ENCODE results near the gene TRIM56. TPM values are rescaled to one million over a fixed set of nuclear protein-coding genes. Genes with fewer than 3 reads are reported as not detected.
A peak's percentile ranks its signal among the peaks of the same experiment; 100 is the strongest.

The TRIM56 gene
- total RNA-seq, 2 experiments from 2014 or later: 29.9 to 31.8 TPM

DNA sequence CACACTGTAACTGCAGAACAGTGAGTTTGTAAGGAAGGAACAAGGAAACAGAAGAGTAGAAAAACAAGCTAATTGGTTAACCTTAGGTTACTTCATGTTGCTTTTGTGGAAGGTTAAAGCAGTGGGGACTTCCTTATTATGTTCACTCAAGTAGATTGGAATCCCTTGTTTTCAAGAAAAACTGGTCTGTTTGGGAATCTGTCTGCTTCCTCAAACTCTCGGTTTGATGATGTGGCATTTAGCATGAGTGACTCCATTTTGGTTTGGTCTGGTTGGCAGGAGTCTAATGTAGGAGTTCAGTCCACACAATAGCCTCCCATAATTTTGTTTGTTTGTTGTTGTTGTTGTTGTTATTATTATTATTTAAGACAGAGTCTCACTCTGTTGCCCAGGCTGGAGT is 3.8 kb upstream of the TRIM56 start:
- peaks cover 11% of the 10 kb centered on the region for H3K36me3 Mint-ChIP-seq (ENCODE audit: low read depth)
- ATAC-seq (ENCODE audit: poor library complexity) (no peak), DNase-seq (no peak)
- POLR2A ChIA-PET: no interaction called here
- Histone ChIP-seq H3K4me1 (ENCODE audit: insufficient read depth, low read length) (peaks cover 20% of the 10 kb centered on the region), H3K9me3 (ENCODE audit: control insufficient read depth in 1 of 2, insufficient read depth in 1 of 2, low read length in 2 of 2) (no peaks in the 10 kb centered on the region), H3K36me3 (ENCODE audit: insufficient read depth, low read length) (no peaks in the 10 kb centered on the region), H3K4me3 (ENCODE audit: low read length) (no peak overlapping the region), H3K27ac (ENCODE audit: low read depth in 1 of 2, low read length in 2 of 2) (no peak overlapping the region), H3K27me3 (ENCODE audit: control insufficient read depth in 1 of 2, insufficient read depth in 2 of 2, low read length in 2 of 2) (no peaks in the 10 kb centered on the region)
- intact Hi-C loops (cut with DNase I, micrococcal nuclease): loop anchor here in 1 of 2 experiments (10.0 kb wide), 2 partner anchors 377 to 1383 kb away; partner anchors contain the start of genes ALKBH4, LRWD1 and POP7
- CTCF ChIA-PET: no interaction called here
- TF ChIP-seq, protein P1, sequence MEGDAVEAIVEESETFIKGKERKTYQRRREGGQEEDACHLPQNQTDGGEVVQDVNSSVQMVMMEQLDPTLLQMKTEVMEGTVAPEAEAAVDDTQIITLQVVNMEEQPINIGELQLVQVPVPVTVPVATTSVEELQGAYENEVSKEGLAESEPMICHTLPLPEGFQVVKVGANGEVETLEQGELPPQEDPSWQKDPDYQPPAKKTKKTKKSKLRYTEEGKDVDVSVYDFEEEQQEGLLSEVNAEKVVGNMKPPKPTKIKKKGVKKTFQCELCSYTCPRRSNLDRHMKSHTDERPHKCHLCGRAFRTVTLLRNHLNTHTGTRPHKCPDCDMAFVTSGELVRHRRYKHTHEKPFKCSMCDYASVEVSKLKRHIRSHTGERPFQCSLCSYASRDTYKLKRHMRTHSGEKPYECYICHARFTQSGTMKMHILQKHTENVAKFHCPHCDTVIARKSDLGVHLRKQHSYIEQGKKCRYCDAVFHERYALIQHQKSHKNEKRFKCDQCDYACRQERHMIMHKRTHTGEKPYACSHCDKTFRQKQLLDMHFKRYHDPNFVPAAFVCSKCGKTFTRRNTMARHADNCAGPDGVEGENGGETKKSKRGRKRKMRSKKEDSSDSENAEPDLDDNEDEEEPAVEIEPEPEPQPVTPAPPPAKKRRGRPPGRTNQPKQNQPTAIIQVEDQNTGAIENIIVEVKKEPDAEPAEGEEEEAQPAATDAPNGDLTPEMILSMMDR (IDR thresholded peaks at IDR 0.05): no peak
- no peaks in the 10 kb centered on the region for H3K9me3 Mint-ChIP-seq
- H3K4me1 Mint-ChIP-seq (ENCODE audit: low read depth): peaks cover 24% of the 10 kb centered on the region
- H3K4me3 Mint-ChIP-seq: no peak overlapping the region
- H3K27me3 Mint-ChIP-seq: peaks cover 5% of the 10 kb centered on the region
- H3K27ac Mint-ChIP-seq: no peak overlapping the region

DNA sequence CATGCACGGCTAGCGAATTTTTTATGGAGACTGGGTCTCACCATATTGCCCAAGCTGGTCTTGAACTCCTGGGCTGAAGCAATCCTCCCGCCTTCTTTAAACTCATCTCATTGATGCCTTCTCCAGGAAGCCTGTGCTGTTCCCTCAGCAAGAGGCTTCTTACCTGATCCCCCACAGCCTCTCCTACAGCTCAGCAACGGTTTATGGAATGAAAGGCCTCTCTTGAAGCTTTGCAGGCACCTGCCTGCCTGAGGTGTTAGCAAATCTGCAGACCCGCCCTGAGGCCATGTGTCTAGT is 468 bp upstream of the TRIM56 start:
- Histone ChIP-seq H3K9me3 (ENCODE audit: control insufficient read depth in 1 of 2, insufficient read depth in 1 of 2, low read length in 2 of 2) (no peaks in the 10 kb centered on the region), H3K27me3 (ENCODE audit: control insufficient read depth in 1 of 2, insufficient read depth in 2 of 2, low read length in 2 of 2) (no peaks in the 10 kb centered on the region), H3K36me3 (ENCODE audit: insufficient read depth, low read length) (peaks cover 32% of the 10 kb centered on the region), H3K4me3 (ENCODE audit: low read length) (peak overlapping the region; percentile 99), H3K27ac (ENCODE audit: low read depth in 1 of 2, low read length in 2 of 2) (peak overlapping the region; percentile 91 to 92), H3K4me1 (ENCODE audit: insufficient read depth, low read length) (peaks cover 49% of the 10 kb centered on the region)
- intact Hi-C loops (cut with DNase I, micrococcal nuclease): loop anchor here in 1 of 2 experiments (5.0 to 10.0 kb wide), 4 partner anchors 57 to 1380 kb away; partner anchors contain the start of genes ALKBH4, LRWD1 and POP7
- H3K9me3 Mint-ChIP-seq: no peaks in the 10 kb centered on the region
- peak overlapping the region; percentile 96 for H3K27ac Mint-ChIP-seq
- TF ChIP-seq, protein P1 (IDR thresholded peaks at IDR 0.05): no peak
- H3K36me3 Mint-ChIP-seq (ENCODE audit: low read depth): peaks cover 22% of the 10 kb centered on the region
- peak overlapping the region; percentile 100 for H3K4me3 Mint-ChIP-seq
- H3K4me1 Mint-ChIP-seq (ENCODE audit: low read depth): peaks cover 27% of the 10 kb centered on the region
- no peaks in the 10 kb centered on the region for H3K27me3 Mint-ChIP-seq
- ChIA-PET POLR2A (interaction anchor here (1.0 to 2.0 kb wide), 8 partner anchors 12 to 378 kb away, joined by 3 to 14 read pairs (median 6); partner anchors contain the start of genes PLOD3, POP7, SLC12A9 and SRRT), CTCF (interaction anchor here (0.7 to 1.2 kb wide), 2 partner anchors 59 to 379 kb away, joined by 3 to 5 read pairs; no protein-coding TSS in a partner anchor)
- peak in 1 of 14 experiments; percentile 10 for DNase-seq
- ATAC-seq (ENCODE audit: poor library complexity): no peak

DNA sequence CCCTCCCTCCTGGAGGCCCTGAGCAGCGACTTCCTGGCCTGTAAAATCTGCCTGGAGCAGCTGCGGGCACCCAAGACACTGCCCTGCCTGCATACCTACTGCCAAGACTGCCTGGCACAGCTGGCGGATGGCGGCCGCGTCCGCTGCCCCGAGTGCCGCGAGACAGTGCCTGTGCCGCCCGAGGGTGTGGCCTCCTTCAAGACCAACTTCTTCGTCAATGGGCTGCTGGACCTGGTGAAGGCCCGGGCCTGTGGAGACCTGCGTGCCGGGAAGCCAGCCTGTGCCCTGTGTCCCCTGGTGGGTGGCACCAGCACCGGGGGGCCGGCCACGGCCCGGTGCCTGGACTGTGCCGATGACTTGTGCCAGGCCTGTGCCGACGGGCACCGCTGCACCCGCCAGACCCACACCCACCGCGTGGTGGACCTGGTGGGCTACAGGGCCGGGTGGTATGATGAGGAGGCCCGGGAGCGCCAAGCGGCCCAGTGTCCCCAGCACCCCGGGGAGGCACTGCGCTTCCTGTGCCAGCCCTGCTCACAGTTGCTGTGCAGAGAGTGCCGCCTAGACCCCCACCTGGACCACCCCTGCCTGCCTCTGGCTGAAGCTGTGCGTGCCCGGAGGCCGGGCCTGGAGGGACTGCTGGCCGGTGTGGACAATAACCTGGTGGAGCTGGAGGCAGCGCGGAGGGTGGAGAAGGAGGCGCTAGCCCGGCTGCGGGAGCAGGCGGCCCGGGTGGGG is 2.2 kb downstream of the TRIM56 start:
- no peak overlapping the region for H3K27ac Mint-ChIP-seq
- H3K4me1 ChIP-seq (ENCODE audit: insufficient read depth, low read length): peaks cover 53% of the 10 kb centered on the region
- no peak overlapping the region for H3K27ac ChIP-seq (ENCODE audit: low read depth in 1 of 2, low read length in 2 of 2)
- TF ChIP-seq, protein P1 (IDR thresholded peaks at IDR 0.05): no peak
- ChIA-PET CTCF (interaction anchor here (0.9 kb wide), 1 partner anchor 10 kb away, joined by 5 read pairs; no protein-coding TSS in a partner anchor), POLR2A (no interaction called here)
- no peak overlapping the region for H3K4me3 Mint-ChIP-seq
- no peaks in the 10 kb centered on the region for H3K9me3 ChIP-seq (ENCODE audit: control insufficient read depth in 1 of 2, insufficient read depth in 1 of 2, low read length in 2 of 2)
- no peaks in the 10 kb centered on the region for H3K27me3 ChIP-seq (ENCODE audit: control insufficient read depth in 1 of 2, insufficient read depth in 2 of 2, low read length in 2 of 2)
- H3K4me3 ChIP-seq (ENCODE audit: low read length): no peak overlapping the region
- no peaks in the 10 kb centered on the region for H3K27me3 Mint-ChIP-seq
- H3K36me3 Mint-ChIP-seq (ENCODE audit: low read depth): peaks cover 40% of the 10 kb centered on the region
- ATAC-seq (ENCODE audit: poor library complexity) (no peak), DNase-seq (peak in 1 of 14 experiments; percentile 29)
- peaks cover 33% of the 10 kb centered on the region for H3K36me3 ChIP-seq (ENCODE audit: insufficient read depth, low read length)
- peaks cover 35% of the 10 kb centered on the region for H3K4me1 Mint-ChIP-seq (ENCODE audit: low read depth)
- H3K9me3 Mint-ChIP-seq: no peaks in the 10 kb centered on the region
- intact Hi-C loops (cut with DNase I, micrococcal nuclease): loop anchor here in 1 of 2 experiments (5.0 to 10.0 kb wide), 4 partner anchors 55 to 1377 kb away; partner anchors contain the start of genes ALKBH4, LRWD1 and POP7

Measured in CD4-positive, alpha-beta T cell (primary cell).